WTC11 (cell line): ENCODE data around the gene ANO4.

Experiments used
- GTF2I ChIP-seq: fragments of 250-450 bp; sonication (Bioruptor Pico); conservative IDR thresholded peaks from 2 replicates; pipeline ENCODE4 v1.4.0; 2021; ENCODE audit warnings: mild to moderate bottlenecking
- NR1H2 ChIP-seq: sonication (generic); formaldehyde crosslinking; IDR thresholded peaks from 2 replicates; pipeline ENCODE4 v1.9.0; 2021; ENCODE audit warnings: mild to moderate bottlenecking, moderate library complexity, missing genetic modification reagents
- ZNF671 ChIP-seq: fragments of 250-450 bp; sonication (Bioruptor Pico); IDR thresholded peaks from 2 replicates; pipeline ENCODE4 v1.8.0; 2021; ENCODE audit warnings: mild to moderate bottlenecking
- TF ChIP-seq, protein P1 (sequence below): fragments of 200-600 bp; IDR thresholded peaks from 2 replicates; pipeline ENCODE4 v1.8.0; 2022; ENCODE audit warnings: antibody characterized with exemption
- TF ChIP-seq, protein P2 (sequence below): fragments of 250-450 bp; sonication (Bioruptor Pico); IDR thresholded peaks from 2 replicates; pipeline ENCODE4 v1.9.0; 2021; ENCODE audit warnings: moderate library complexity, mild to moderate bottlenecking, inconsistent platforms, borderline replicate concordance
- TF ChIP-seq, protein P3 (sequence below): sonication (generic); formaldehyde crosslinking; conservative IDR thresholded peaks from 2 replicates; pipeline ENCODE4 v1.8.1; 2022; ENCODE audit warnings: mild to moderate bottlenecking, missing genetic modification reagents
- TF ChIP-seq, protein P4 (sequence below): sonication (generic); formaldehyde crosslinking; IDR thresholded peaks from 2 replicates; pipeline ENCODE4 v1.8.0; 2022; ENCODE audit warnings: mild to moderate bottlenecking, missing genetic modification reagents
- TF ChIP-seq, protein P5 (sequence below): sonication (generic); formaldehyde crosslinking; IDR thresholded peaks from 2 replicates; pipeline ENCODE4 v1.8.0; 2022; ENCODE audit warnings: mild to moderate bottlenecking, missing genetic modification reagents

DNA sequence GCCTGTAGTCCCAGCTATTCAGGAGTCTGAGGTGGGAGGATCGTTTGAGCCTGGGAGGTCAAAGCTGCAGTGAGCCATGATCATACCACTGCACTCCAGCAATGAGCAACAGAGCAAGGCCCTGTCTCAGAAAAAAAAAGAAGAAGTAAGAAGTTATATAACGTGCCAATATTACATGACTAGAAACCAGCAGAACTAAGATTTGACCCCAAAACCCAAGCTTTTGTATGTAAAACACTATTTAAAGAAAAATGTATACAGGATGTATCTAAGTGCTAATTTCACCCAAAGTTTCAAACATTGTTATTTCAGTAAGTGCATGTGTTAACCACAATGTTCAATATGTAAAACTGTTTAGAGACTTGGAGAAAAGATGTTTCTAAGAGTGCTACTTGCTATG lies 320.8 kb downstream of the ANO4 start:
- TF ChIP-seq, protein P1, sequence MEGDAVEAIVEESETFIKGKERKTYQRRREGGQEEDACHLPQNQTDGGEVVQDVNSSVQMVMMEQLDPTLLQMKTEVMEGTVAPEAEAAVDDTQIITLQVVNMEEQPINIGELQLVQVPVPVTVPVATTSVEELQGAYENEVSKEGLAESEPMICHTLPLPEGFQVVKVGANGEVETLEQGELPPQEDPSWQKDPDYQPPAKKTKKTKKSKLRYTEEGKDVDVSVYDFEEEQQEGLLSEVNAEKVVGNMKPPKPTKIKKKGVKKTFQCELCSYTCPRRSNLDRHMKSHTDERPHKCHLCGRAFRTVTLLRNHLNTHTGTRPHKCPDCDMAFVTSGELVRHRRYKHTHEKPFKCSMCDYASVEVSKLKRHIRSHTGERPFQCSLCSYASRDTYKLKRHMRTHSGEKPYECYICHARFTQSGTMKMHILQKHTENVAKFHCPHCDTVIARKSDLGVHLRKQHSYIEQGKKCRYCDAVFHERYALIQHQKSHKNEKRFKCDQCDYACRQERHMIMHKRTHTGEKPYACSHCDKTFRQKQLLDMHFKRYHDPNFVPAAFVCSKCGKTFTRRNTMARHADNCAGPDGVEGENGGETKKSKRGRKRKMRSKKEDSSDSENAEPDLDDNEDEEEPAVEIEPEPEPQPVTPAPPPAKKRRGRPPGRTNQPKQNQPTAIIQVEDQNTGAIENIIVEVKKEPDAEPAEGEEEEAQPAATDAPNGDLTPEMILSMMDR = no peak
- no peak for TF ChIP-seq NR1H2
- TF ChIP-seq, protein P2, sequence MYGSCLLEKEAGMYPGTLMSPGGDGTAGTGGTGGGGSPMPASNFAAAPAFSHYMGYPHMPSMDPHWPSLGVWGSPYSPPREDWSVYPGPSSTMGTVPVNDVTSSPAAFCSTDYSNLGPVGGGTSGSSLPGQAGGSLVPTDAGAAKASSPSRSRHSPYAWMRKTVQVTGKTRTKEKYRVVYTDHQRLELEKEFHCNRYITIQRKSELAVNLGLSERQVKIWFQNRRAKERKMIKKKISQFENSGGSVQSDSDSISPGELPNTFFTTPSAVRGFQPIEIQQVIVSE (CRISPR knock-in tag) = no peak
- TF ChIP-seq, protein P3, sequence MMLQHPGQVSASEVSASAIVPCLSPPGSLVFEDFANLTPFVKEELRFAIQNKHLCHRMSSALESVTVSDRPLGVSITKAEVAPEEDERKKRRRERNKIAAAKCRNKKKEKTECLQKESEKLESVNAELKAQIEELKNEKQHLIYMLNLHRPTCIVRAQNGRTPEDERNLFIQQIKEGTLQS = no peak
- TF ChIP-seq, protein P4, sequence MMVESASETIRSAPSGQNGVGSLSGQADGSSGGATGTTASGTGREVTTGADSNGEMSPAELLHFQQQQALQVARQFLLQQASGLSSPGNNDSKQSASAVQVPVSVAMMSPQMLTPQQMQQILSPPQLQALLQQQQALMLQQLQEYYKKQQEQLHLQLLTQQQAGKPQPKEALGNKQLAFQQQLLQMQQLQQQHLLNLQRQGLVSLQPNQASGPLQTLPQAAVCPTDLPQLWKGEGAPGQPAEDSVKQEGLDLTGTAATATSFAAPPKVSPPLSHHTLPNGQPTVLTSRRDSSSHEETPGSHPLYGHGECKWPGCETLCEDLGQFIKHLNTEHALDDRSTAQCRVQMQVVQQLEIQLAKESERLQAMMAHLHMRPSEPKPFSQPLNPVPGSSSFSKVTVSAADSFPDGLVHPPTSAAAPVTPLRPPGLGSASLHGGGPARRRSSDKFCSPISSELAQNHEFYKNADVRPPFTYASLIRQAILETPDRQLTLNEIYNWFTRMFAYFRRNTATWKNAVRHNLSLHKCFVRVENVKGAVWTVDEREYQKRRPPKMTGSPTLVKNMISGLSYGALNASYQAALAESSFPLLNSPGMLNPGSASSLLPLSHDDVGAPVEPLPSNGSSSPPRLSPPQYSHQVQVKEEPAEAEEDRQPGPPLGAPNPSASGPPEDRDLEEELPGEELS (CRISPR knock-in tag) = no peak
- TF ChIP-seq, protein P5, sequence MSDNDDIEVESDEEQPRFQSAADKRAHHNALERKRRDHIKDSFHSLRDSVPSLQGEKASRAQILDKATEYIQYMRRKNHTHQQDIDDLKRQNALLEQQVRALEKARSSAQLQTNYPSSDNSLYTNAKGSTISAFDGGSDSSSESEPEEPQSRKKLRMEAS (CRISPR knock-in tag) = no peak
- TF ChIP-seq ZNF671 (CRISPR knock-in tag) = no peak
- TF ChIP-seq GTF2I (CRISPR knock-in tag) = no peak
